IMR-90 (cell line): Measurements from ENCODE around the gene NDST1. TPM values are rescaled to one million over a fixed set of nuclear protein-coding genes. Genes with fewer than 3 reads are reported as not detected.

ENCODE experiments used
- ATAC-seq: fragments of 200-7000 bp; cut with Tn5 transposase; 2 replicates; pipeline ENCODE4 v1.9.1; 2020; ENCODE audit warnings: low read depth, mild to moderate bottlenecking, moderate library complexity
- BruUV-seq: library from RNA; stranded (reverse); fragments of 400-500 nt; replicated peaks from 2 replicates; lab custom pipeline; 2021; lab: Mats Ljungman, UMichigan
- CTCF ChIA-PET: fragments of 300-600 bp; formaldehyde crosslinking; extraction: SDS; loops from one replicate; lab custom pipeline; 2021; ENCODE audit warnings: antibody characterized with exemption; lab: Yijun Ruan, JAX
- POLR2A ChIA-PET: fragments of 300-600 bp; sonication (Branson Sonifier 250); formaldehyde crosslinking; loops from one replicate; lab custom pipeline; 2022; ENCODE audit warnings: antibody characterized with exemption; ENCODE audit not compliant: unreplicated experiment; lab: Charles Lee
- DNase-seq: peaks from one replicate; pipeline ENCODE4 v3.0.0; 2013
- H2AFZ ChIP-seq: replicated peaks from 2 replicates; pipeline ENCODE3; 2013; ENCODE audit warnings: low read length, mild to moderate bottlenecking; ENCODE audit not compliant: poor library complexity
- H2AK5ac ChIP-seq: 2 replicates; pipeline ENCODE4 v1.6.1; 2013; ENCODE audit warnings: low read depth, low read length, inconsistent platforms
- H2AK9ac ChIP-seq: replicated peaks from 2 replicates; pipeline ENCODE3; 2013; ENCODE audit warnings: mild to moderate bottlenecking, low read depth, low read length, moderate library complexity; ENCODE audit not compliant: poor library complexity
- H2BK120ac ChIP-seq: 2 replicates; pipeline ENCODE4 v1.6.1; 2013; ENCODE audit warnings: low read depth, low read length, inconsistent platforms
- H2BK15ac ChIP-seq: 3 replicates; pipeline ENCODE4 v1.6.1; 2013; ENCODE audit warnings: low read depth, low read length, inconsistent platforms
- H2BK20ac ChIP-seq: 2 replicates; pipeline ENCODE4 v1.6.1; 2013; ENCODE audit warnings: low read depth, mild to moderate bottlenecking, inconsistent platforms, low read length, moderate library complexity
- H2BK5ac ChIP-seq: 2 replicates; pipeline ENCODE4 v1.6.1; 2013; ENCODE audit warnings: mild to moderate bottlenecking, low read depth, low read length, inconsistent platforms; ENCODE audit not compliant: poor library complexity, severe bottlenecking
- H3K14ac ChIP-seq: replicated peaks from 2 replicates; pipeline ENCODE4 v1.6.1; 2013; ENCODE audit warnings: low read depth, low read length, inconsistent platforms
- H3K18ac ChIP-seq: 2 replicates; pipeline ENCODE4 v1.6.1; 2013; ENCODE audit warnings: low read depth, low read length, control low read depth
- H3K23ac ChIP-seq: 2 replicates; pipeline ENCODE4 v1.6.1; 2013; ENCODE audit warnings: low read depth, low read length, inconsistent platforms
- H3K27ac ChIP-seq: 2 replicates; pipeline ENCODE4 v1.5.1; 2013; ENCODE audit warnings: mild to moderate bottlenecking, control low read depth, low read length; ENCODE audit not compliant: insufficient read depth
- H3K27me3 ChIP-seq: 2 replicates; pipeline ENCODE4 v1.6.1; 2013; ENCODE audit warnings: low read length; ENCODE audit not compliant: control insufficient read depth, insufficient read depth
- H3K36me3 ChIP-seq: 2 replicates; pipeline ENCODE4 v1.6.1; 2013; ENCODE audit warnings: low read length, mixed read lengths; ENCODE audit not compliant: control insufficient read depth, insufficient read depth
- H3K4ac ChIP-seq: 2 replicates; pipeline ENCODE4 v1.6.1; 2013; ENCODE audit warnings: low read depth, low read length, inconsistent platforms
- H3K4me1 ChIP-seq: 2 replicates; pipeline ENCODE4 v1.6.1; 2013; ENCODE audit warnings: low read length, mixed read lengths; ENCODE audit not compliant: control insufficient read depth, insufficient read depth
- H3K4me2 ChIP-seq: 2 replicates; pipeline ENCODE4 v1.6.1; 2013; ENCODE audit warnings: low read depth, mild to moderate bottlenecking, control low read depth, low read length, moderate library complexity
- H3K4me3 ChIP-seq: 2 replicates; pipeline ENCODE4 v1.5.1; 2013; ENCODE audit warnings: low read depth, mild to moderate bottlenecking, control low read depth, low read length, moderate library complexity; ENCODE audit not compliant: insufficient read depth
- H3K56ac ChIP-seq: 2 replicates; pipeline ENCODE4 v1.6.1; 2013; ENCODE audit warnings: low read length, inconsistent platforms; ENCODE audit not compliant: insufficient read depth; ENCODE audit errors: extremely low read depth
- H3K79me1 ChIP-seq, 2 experiments: 2 replicates each; pipeline ENCODE4 v1.6.1; 2013; ENCODE audit warnings: low read length in 2 of 2, inconsistent platforms in 1 of 2, low read depth in 1 of 2
- H3K9ac ChIP-seq: 2 replicates; pipeline ENCODE4 v1.6.1; 2013; ENCODE audit warnings: low read depth, low read length, control low read depth
- H3K9me1 ChIP-seq: 2 replicates; pipeline ENCODE4 v1.6.1; 2013; ENCODE audit warnings: low read length, inconsistent platforms; ENCODE audit not compliant: insufficient read depth
- H3K9me3 ChIP-seq: 2 replicates; pipeline ENCODE4 v1.6.1; 2013; ENCODE audit warnings: low read length; ENCODE audit not compliant: control insufficient read depth, insufficient read depth
- H4K20me1 ChIP-seq: 2 replicates; pipeline ENCODE4 v1.6.1; 2013; ENCODE audit warnings: low read length, inconsistent platforms; ENCODE audit not compliant: insufficient read depth
- H4K5ac ChIP-seq: 2 replicates; pipeline ENCODE4 v1.6.1; 2013; ENCODE audit warnings: mild to moderate bottlenecking, low read depth, low read length, control low read depth
- H4K8ac ChIP-seq, 2 experiments: 2 replicates each; pipeline ENCODE4 v1.6.1; 2013; ENCODE audit warnings: low read depth in 2 of 2, low read length in 2 of 2, control low read depth in 1 of 2, inconsistent platforms in 1 of 2
- H4K91ac ChIP-seq: 2 replicates; pipeline ENCODE4 v1.6.1; 2013; ENCODE audit warnings: low read depth, low read length, inconsistent platforms; ENCODE audit not compliant: insufficient read depth
- CHD1 ChIP-seq: IDR thresholded peaks from 2 replicates; pipeline ENCODE4 v1.6.1; 2012; ENCODE audit warnings: low read depth, low read length, improper control_type of control experiment
- MAZ ChIP-seq: IDR thresholded peaks from 2 replicates; pipeline ENCODE4 v1.6.1; 2012; ENCODE audit warnings: low read depth, mild to moderate bottlenecking, low read length, improper control_type of control experiment, moderate library complexity, borderline replicate concordance
- NFE2L2 ChIP-seq: fragments of 150-350 bp; IDR thresholded peaks from 2 replicates; pipeline ENCODE4 v1.6.1; 2016; ENCODE audit warnings: low read depth, mild to moderate bottlenecking, low read length
- USF2 ChIP-seq: fragments of 150-350 bp; IDR thresholded peaks from 2 replicates; pipeline ENCODE4 v1.6.1; 2017; ENCODE audit warnings: mild to moderate bottlenecking, antibody characterized with exemption, low read length, low read depth
- WGBS, 2 experiments: methylation state at CpG; one replicate each; pipeline versions ENCODE4 v1.1.5 to v1.1.7; 2013; ENCODE audit warnings: missing lambda C conversion rate in 2 of 2; ENCODE audit not compliant: insufficient read length in 1 of 2; ENCODE audit errors: extremely low coverage in 2 of 2; 5-methylcytosine and 5-hydroxymethylcytosine counted together
- dilution Hi-C: fragments of 300-500 bp; cut with HindIII; formaldehyde crosslinking; loops from one replicate; pipeline ENCODE4 v1.14.3; 2018; ENCODE audit warnings: low sequenced_read_pairs; ENCODE audit not compliant: unreplicated experiment
- in situ Hi-C: fragments of 300-500 bp; cut with MboI; formaldehyde crosslinking; loops from 3 replicates; pipeline ENCODE4 v1.14.3; 2019; ENCODE audit warnings: low sequenced_read_pairs, inconsistent platforms, mixed read lengths
- intact Hi-C: fragments of 100-400 bp; cut with micrococcal nuclease; formaldehyde crosslinking; loops from 2 replicates; pipeline ENCODE4 v1.10.0; 2022
- polyA plus RNA-seq, 3 experiments: library from polyadenylated mRNA; depleted of rRNA; stranded (reverse); fragments of >200 nt; gene quantifications; 2 replicates each; pipeline ENCODE4 v1.2.3, GENCODE V29; 2012; ENCODE audit warnings: low replicate concordance in 1 of 3
- total RNA-seq: library from RNA; depleted of rRNA; stranded (reverse); fragments of >200 nt; gene quantifications from 2 replicates; pipeline ENCODE4 v1.2.3, GENCODE V29; 2012
- TF ChIP-seq, protein P1 (sequence below): fragments of 150-350 bp; IDR thresholded peaks from 2 replicates; pipeline ENCODE4 v1.6.1; 2016; ENCODE audit warnings: low read depth, mild to moderate bottlenecking, low read length, moderate library complexity, borderline replicate concordance

Gene NDST1
- total and polyA plus RNA-seq, 2 of the 4 experiments (the other 2 are of a cell fraction), result 30.5 to 80.4 TPM

GRCh38 chr5:150570333-150570732 lies 62.4 kb downstream of the NDST1 start:
- no peak overlapping the region for H2BK120ac ChIP-seq
- no peak for ATAC-seq
- no peaks in the 10 kb centered on the region for H3K9me1 ChIP-seq
- BruUV-seq, result no TSS peak
- H3K4ac ChIP-seq, result no peak overlapping the region
- no peak overlapping the region for H3K23ac ChIP-seq
- no peak overlapping the region; the same call in 1 of the 2 replicates for H3K18ac ChIP-seq
- no peak overlapping the region for H2BK5ac ChIP-seq
- H3K9ac ChIP-seq, result no peak overlapping the region
- WGBS, 2 experiments, result 100% methylated on average over 2 of the region's 7 CpGs; no CpG with 5 or more reads in 1 of the 2 experiments
- ChIA-PET CTCF (no interaction called here), POLR2A (no interaction called here)
- H2AFZ ChIP-seq, result no peak overlapping the region
- H3K4me2 ChIP-seq, result no peak overlapping the region
- H3K4me1 ChIP-seq, result peaks cover 11% of the 10 kb centered on the region
- no peaks in the 10 kb centered on the region for H3K36me3 ChIP-seq
- no peak overlapping the region for H4K8ac ChIP-seq
- H2AK9ac ChIP-seq, result no peak overlapping the region
- no peak overlapping the region for H3K27ac ChIP-seq
- no peaks in the 10 kb centered on the region for H3K79me1 ChIP-seq
- no peaks in the 10 kb centered on the region for H3K9me3 ChIP-seq
- no peak overlapping the region for H2BK15ac ChIP-seq
- in situ Hi-C loops (no loop called here), intact Hi-C loops (no loop called here), dilution Hi-C loops (no loop called here)
- no peaks in the 10 kb centered on the region for H4K20me1 ChIP-seq
- peak overlapping the region; percentile 66; the same call in 1 of the 2 replicates for H2AK5ac ChIP-seq
- TF ChIP-seq NFE2L2 (no peak), MAZ (no peak), USF2 (no peak), CHD1 (no peak)
- TF ChIP-seq, protein P1, sequence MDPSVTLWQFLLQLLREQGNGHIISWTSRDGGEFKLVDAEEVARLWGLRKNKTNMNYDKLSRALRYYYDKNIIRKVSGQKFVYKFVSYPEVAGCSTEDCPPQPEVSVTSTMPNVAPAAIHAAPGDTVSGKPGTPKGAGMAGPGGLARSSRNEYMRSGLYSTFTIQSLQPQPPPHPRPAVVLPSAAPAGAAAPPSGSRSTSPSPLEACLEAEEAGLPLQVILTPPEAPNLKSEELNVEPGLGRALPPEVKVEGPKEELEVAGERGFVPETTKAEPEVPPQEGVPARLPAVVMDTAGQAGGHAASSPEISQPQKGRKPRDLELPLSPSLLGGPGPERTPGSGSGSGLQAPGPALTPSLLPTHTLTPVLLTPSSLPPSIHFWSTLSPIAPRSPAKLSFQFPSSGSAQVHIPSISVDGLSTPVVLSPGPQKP, result no peak
- no peak overlapping the region for H3K56ac ChIP-seq
- H3K14ac ChIP-seq, result no peak overlapping the region
- no peak overlapping the region for H4K91ac ChIP-seq
- H4K5ac ChIP-seq, result no peak overlapping the region
- H3K4me3 ChIP-seq, result no peak overlapping the region
- no peak for DNase-seq
- no peaks in the 10 kb centered on the region for H3K27me3 ChIP-seq
- no peak overlapping the region for H2BK20ac ChIP-seq
